ENCODE results near the gene ATP6V1E1.

DNA sequence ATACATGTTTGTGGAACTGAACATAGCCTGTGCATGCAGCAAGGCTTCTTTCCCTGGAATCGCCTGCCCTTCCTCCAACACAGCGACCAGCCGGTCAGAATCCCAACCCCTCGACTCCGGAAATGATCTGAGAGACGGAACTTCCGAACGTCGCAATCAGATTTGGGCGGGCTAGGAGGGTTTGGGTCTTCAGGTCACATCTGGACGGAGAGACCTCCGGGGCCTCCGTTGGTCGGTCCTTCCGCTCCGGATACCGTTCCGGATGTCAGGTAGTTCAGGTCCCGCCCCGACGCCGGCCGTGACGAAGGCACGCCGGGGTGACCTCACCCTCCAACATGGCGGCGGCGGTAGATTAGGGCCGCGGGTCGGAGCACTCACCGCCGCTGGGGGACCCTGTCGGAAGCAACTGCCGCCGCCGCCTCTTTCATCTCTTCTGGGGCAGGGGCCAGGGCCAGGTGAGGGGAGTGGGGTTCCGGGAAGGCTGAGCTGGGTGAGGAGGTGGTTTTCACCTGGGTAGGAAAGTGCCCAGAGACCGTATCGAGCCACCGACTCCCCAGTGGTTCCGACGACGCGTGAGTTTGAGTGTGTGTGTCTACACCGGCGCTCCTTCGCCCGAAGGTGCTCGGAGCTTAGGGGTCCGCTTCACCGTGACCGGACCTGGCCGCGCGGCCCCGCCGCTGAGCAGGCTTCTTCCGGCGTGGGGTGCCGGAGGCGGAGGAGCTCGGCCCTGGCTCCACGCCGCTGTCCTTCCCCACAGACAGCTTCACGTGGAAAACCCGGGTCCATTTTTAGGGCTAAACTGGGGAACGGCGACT lies 10.1 kb upstream of the ATP6V1E1 start, which contains the start of gene BCL2L13:
- TF ChIP-seq HDAC2 (IDR thresholded peaks at IDR 0.05): no peak
- TF ChIP-seq CTCF (IDR thresholded peaks at IDR 0.05): no peak
- no peak for TF ChIP-seq HOXA7 (CRISPR knock-in tag; IDR thresholded peaks at IDR 0.05)
- TF ChIP-seq, protein P1, sequence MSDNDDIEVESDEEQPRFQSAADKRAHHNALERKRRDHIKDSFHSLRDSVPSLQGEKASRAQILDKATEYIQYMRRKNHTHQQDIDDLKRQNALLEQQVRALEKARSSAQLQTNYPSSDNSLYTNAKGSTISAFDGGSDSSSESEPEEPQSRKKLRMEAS (IDR thresholded peaks at IDR 0.05): no peak; the same call in none of the 2 replicates
